HepG2 (cell line): ENCODE measurements around the gene MACROD2. TPM values are rescaled to one million over a fixed set of nuclear protein-coding genes. Genes with fewer than 3 reads are reported as not detected.

ENCODE experiments used
- ATAC-seq: fragments of 200-7000 bp; cut with Tn5 transposase; 3 replicates; pipeline ENCODE4 v1.9.1; 2020; ENCODE audit warnings: mild to moderate bottlenecking, moderate library complexity
- BruUV-seq: library from RNA; stranded (reverse); fragments of 400-500 nt; replicated peaks from 2 replicates; lab custom pipeline; 2021; lab: Mats Ljungman, UMichigan
- CTCF ChIA-PET: fragments of 300-600 bp; formaldehyde crosslinking; extraction: SDS; loops from one replicate; lab custom pipeline; 2021; ENCODE audit warnings: low total read pairs, inconsistent platforms, low intra/inter-chr PET ratio; lab: Yijun Ruan, JAX
- POLR2A ChIA-PET: fragments of 350-600 bp; sonication (Branson Sonifier 250); formaldehyde crosslinking; loops from one replicate; lab custom pipeline; 2020; ENCODE audit warnings: antibody characterized with exemption, inconsistent platforms; lab: Yijun Ruan, JAX
- DNase-seq: peaks from one replicate; pipeline ENCODE4 v3.0.0-alpha.2; 2015; ENCODE audit warnings: low spot score
- FAIRE-seq: peaks from 3 replicates; lab custom pipeline; 2011; peaks lifted over from hg19 to GRCh38; lab: Jason Lieb, UNC
- H2AFZ ChIP-seq: one replicate; pipeline ENCODE4 v1.6.1; 2011; ENCODE audit warnings: low read length, inconsistent platforms
- H3K27ac ChIP-seq: fragments of 300-600 bp; 3 replicates; pipeline ENCODE4 v1.8.0; 2011; ENCODE audit warnings: mixed run types, mild to moderate bottlenecking, mixed read lengths, low read length, inconsistent platforms; ENCODE audit not compliant: insufficient read depth; ENCODE audit errors: extremely low read length
- H3K27me3 ChIP-seq, 2 experiments: fragments of 200-600 bp in 1 of 2; 2 replicates in 1 of 2; 3 replicates in 1 of 2; pipeline versions ENCODE4 v1.6.0 to v1.8.0; 2011; ENCODE audit warnings: low read length in 2 of 2, mild to moderate bottlenecking in 2 of 2, moderate library complexity in 2 of 2, inconsistent platforms in 1 of 2; ENCODE audit not compliant: insufficient read depth in 2 of 2, control insufficient read depth in 1 of 2
- H3K36me3 ChIP-seq, 2 experiments: fragments of 200-600 bp in 1 of 2; replicated peaks in 1 of 2; 2 replicates in 1 of 2; 3 replicates in 1 of 2; pipeline versions ENCODE4 v1.5.1 to v1.8.0; 2011; ENCODE audit warnings: low read length in 2 of 2, inconsistent platforms in 1 of 2; ENCODE audit not compliant: insufficient read depth in 2 of 2, control insufficient read depth in 1 of 2
- H3K4me1 ChIP-seq: 2 replicates; pipeline ENCODE4 v1.5.1; 2012; ENCODE audit warnings: low read length, inconsistent platforms; ENCODE audit not compliant: insufficient read depth
- H3K4me2 ChIP-seq: 2 replicates; pipeline ENCODE4 v1.6.0; 2011; ENCODE audit warnings: low read depth, low read length, inconsistent platforms
- H3K4me3 ChIP-seq, 3 experiments: fragments of 200-600 bp in 1 of 3; sonication (generic), shearing (Covaris generic) in 1 of 3; replicated peaks in 1 of 3; 2 replicates each; pipeline ENCODE4 v1.5.1; 2011 to 2016; ENCODE audit warnings: low read length in 3 of 3, inconsistent platforms in 2 of 3, low read depth in 2 of 3, mild to moderate bottlenecking in 2 of 3, control low read depth in 1 of 3, mixed read lengths in 1 of 3; ENCODE audit not compliant: insufficient read depth in 1 of 3
- H3K79me2 ChIP-seq: one replicate; pipeline ENCODE4 v1.6.1; 2011; ENCODE audit warnings: low read length, inconsistent platforms; ENCODE audit not compliant: insufficient read depth
- H3K9ac ChIP-seq: 2 replicates; pipeline ENCODE4 v1.6.0; 2011; ENCODE audit warnings: mild to moderate bottlenecking, low read depth, low read length, inconsistent platforms; ENCODE audit not compliant: insufficient read depth
- H3K9me3 ChIP-seq: 2 replicates; pipeline ENCODE4 v1.5.1; 2012; ENCODE audit warnings: mild to moderate bottlenecking, low read length
- H4K20me1 ChIP-seq: 2 replicates; pipeline ENCODE4 v1.6.0; 2011; ENCODE audit warnings: inconsistent platforms, mild to moderate bottlenecking, low read length, moderate library complexity; ENCODE audit not compliant: insufficient read depth
- ADNP ChIP-seq: sonication (generic); formaldehyde crosslinking; IDR thresholded peaks from 2 replicates; pipeline ENCODE4 v1.4.0; 2020; ENCODE audit warnings: missing genetic modification reagents
- GLMP ChIP-seq: sonication (generic); formaldehyde crosslinking; IDR thresholded peaks from 2 replicates; pipeline ENCODE4 v1.9.0; 2021; ENCODE audit warnings: missing genetic modification reagents, mild to moderate bottlenecking, borderline replicate concordance
- GTF3A ChIP-seq: sonication (generic); formaldehyde crosslinking; conservative IDR thresholded peaks from 2 replicates; pipeline ENCODE4 v1.4.0; 2020; ENCODE audit warnings: mild to moderate bottlenecking, missing genetic modification reagents
- KLF15 ChIP-seq: sonication (generic); formaldehyde crosslinking; IDR thresholded peaks from 2 replicates; pipeline ENCODE4 v1.8.1; 2023; ENCODE audit warnings: borderline replicate concordance, mild to moderate bottlenecking, inconsistent platforms, missing genetic modification reagents, mixed read lengths
- MAFF ChIP-seq: IDR thresholded peaks from 2 replicates; pipeline ENCODE4 v1.6.1; 2011; ENCODE audit warnings: low read depth, low read length, improper control_type of control experiment
- MAFK ChIP-seq, 2 experiments: IDR thresholded peaks in 1 of 2; conservative IDR thresholded peaks in 1 of 2; 2 replicates each; pipeline ENCODE4 v1.6.1; 2011; ENCODE audit warnings: improper control_type of control experiment in 2 of 2, low read length in 2 of 2
- MBNL3 ChIP-seq: fragments of 250-450 bp; sonication (Bioruptor Pico); conservative IDR thresholded peaks from 2 replicates; pipeline ENCODE4 v1.8.0; 2022; ENCODE audit warnings: mild to moderate bottlenecking, inconsistent platforms
- XRCC5 ChIP-seq: fragments of 200-400 bp; formaldehyde crosslinking; optimal IDR thresholded peaks from 2 replicates; pipeline ENCODE3; 2017; ENCODE audit warnings: mild to moderate bottlenecking, low read length
- ZBTB8A ChIP-seq: sonication (generic); formaldehyde crosslinking; IDR thresholded peaks from 2 replicates; pipeline ENCODE4 v1.4.0; 2020; ENCODE audit warnings: mild to moderate bottlenecking, low read depth, missing genetic modification reagents, borderline replicate concordance
- ZNF256 ChIP-seq: sonication (generic); formaldehyde crosslinking; conservative IDR thresholded peaks from 2 replicates; pipeline ENCODE4 v1.4.0; 2020; ENCODE audit warnings: missing genetic modification reagents
- ZNF430 ChIP-seq: sonication (generic); formaldehyde crosslinking; IDR thresholded peaks from 2 replicates; pipeline ENCODE4 v1.9.0; 2021; ENCODE audit warnings: mild to moderate bottlenecking, missing genetic modification reagents
- ZNF558 ChIP-seq: sonication (generic); formaldehyde crosslinking; IDR thresholded peaks from 2 replicates; pipeline ENCODE4 v1.9.0; 2022; ENCODE audit warnings: mild to moderate bottlenecking, missing genetic modification reagents, borderline replicate concordance
- ZNF883 ChIP-seq: sonication (generic); formaldehyde crosslinking; IDR thresholded peaks from 2 replicates; pipeline ENCODE4 v1.5.1; 2020; ENCODE audit warnings: mild to moderate bottlenecking, missing genetic modification reagents; ENCODE audit errors: not compliant biosample characterization
- WGBS: methylation state at CpG from one replicate; pipeline ENCODE4 v1.1.6; 2017; ENCODE audit warnings: low lambda C conversion rate; 5-methylcytosine and 5-hydroxymethylcytosine counted together
- in situ Hi-C: cut with HindIII; loops from 2 replicates; pipeline ENCODE4 v1.10.0; 2017; ENCODE audit warnings: low pct_unique_long_range_greater_than_20kb; ENCODE audit not compliant: extremely low pct_ligation_motif_present
- intact Hi-C: fragments of 100-400 bp; cut with micrococcal nuclease; formaldehyde crosslinking; loops from one replicate; pipeline ENCODE4 v1.10.0; 2022; ENCODE audit not compliant: unreplicated experiment
- polyA plus RNA-seq, 8 experiments: library from polyadenylated mRNA; depleted of rRNA in 3 of 8; stranded (reverse) in 7 of 8; unstranded in 1 of 8; fragments of >200 nt; fragmentation: Illumina TruSeq in 4 of 8; extraction: Trizol in 4 of 8; gene quantifications; 2 replicates each; pipeline versions ENCODE4 v1.2.1 to v1.2.3, GENCODE V29; 2011 to 2016; ENCODE audit warnings: low read depth in 4 of 8, missing spikeins in 1 of 8, mixed read lengths in 1 of 8; ENCODE audit not compliant: insufficient read depth in 1 of 8
- total RNA-seq, 5 experiments: library from RNA; depleted of rRNA; stranded (reverse); fragments of >200 nt; fragmentation: Illumina TruSeq; extraction: Trizol; gene quantifications; 2 replicates each; pipeline ENCODE4 v1.2.3, GENCODE V29; 2016; ENCODE audit warnings: low read depth in 1 of 5
- TF ChIP-seq, protein P1 (sequence below): fragments of 450-650 bp; IDR thresholded peaks from 2 replicates; pipeline ENCODE4 v1.6.1; 2016
- TF ChIP-seq, protein P2 (sequence below): sonication (generic); formaldehyde crosslinking; IDR thresholded peaks from 2 replicates; pipeline ENCODE4 v1.4.0; 2020; ENCODE audit warnings: missing genetic modification reagents, borderline replicate concordance

Gene MACROD2
- total and polyA plus RNA-seq, 2 of the 13 experiments (the other 11 are each of a cell fraction or from before 2014, with no cell fraction given): 0.13 to 0.51 TPM

DNA sequence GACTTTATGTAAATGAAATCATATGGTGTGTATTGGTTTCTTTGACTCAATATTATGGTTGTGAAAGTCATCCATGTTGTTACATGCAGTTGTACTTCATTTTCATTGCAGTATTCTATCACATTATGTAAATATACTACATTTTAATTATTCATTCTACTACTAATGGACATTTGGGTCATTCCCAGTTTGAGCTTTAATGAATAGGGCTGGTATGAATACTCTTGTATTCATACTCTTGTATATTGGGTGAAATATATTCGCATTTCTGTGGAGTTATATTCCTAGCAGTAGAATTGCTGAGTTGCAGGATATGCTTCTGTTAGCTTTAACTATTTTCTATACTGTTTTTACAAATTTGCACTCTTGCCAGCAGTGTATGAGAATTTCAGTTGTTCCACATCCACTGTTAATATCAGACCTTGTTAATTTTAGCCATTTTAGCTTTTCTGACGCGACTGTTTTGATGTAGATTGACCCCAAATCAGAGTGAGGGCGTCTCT, 1633.6 kb downstream of the MACROD2 start:
- BruUV-seq: no TSS peak
- intact Hi-C loops: no loop called here
- DNase-seq (no peak), ATAC-seq (no peak), FAIRE-seq (no peak)
- no peak overlapping the region for H3K27ac ChIP-seq
- no peaks in the 10 kb centered on the region for H3K27me3 ChIP-seq
- TF ChIP-seq MAFK (conservative IDR thresholded peaks at IDR 0.05 in 1 of 2, IDR thresholded peaks at IDR 0.05 in 1 of 2; ENCODE audit: low read length in 2 of 2) (peak; percentile 58 to 71; a peak in 3 of 4 replicates), ADNP (CRISPR knock-in tag) (no peak), MAFF (peak; percentile 38; the same call in 1 of the 2 replicates)
- in situ Hi-C loops: no loop called here
- no peaks in the 10 kb centered on the region for H3K79me2 ChIP-seq
- no peak overlapping the region for H3K4me3 ChIP-seq
- H3K36me3 ChIP-seq: no peaks in the 10 kb centered on the region
- H3K4me1 ChIP-seq: no peaks in the 10 kb centered on the region
- H2AFZ ChIP-seq: no peak overlapping the region
- H4K20me1 ChIP-seq: no peaks in the 10 kb centered on the region
- peaks cover 58% of the 10 kb centered on the region for H3K9me3 ChIP-seq
- POLR2A ChIA-PET: no interaction called here
- 16% methylated on average over 4 of the region's 4 CpGs for WGBS
- CTCF ChIA-PET: no interaction called here
- H3K9ac ChIP-seq: no peak overlapping the region
- H3K4me2 ChIP-seq: no peak overlapping the region

GRCh38 chr20:15630360-15630759, 1635.0 kb downstream of the MACROD2 start:
- H3K9ac ChIP-seq: no peak overlapping the region
- ChIA-PET CTCF (no interaction called here), POLR2A (no interaction called here)
- ATAC-seq (no peak), FAIRE-seq (no peak), DNase-seq (no peak)
- H3K4me3 ChIP-seq: no peak overlapping the region
- H3K27me3 ChIP-seq: no peaks in the 10 kb centered on the region
- no peak overlapping the region for H3K4me2 ChIP-seq
- intact Hi-C loops: no loop called here
- no peaks in the 10 kb centered on the region for H4K20me1 ChIP-seq
- H2AFZ ChIP-seq: no peak overlapping the region
- peaks cover 57% of the 10 kb centered on the region for H3K9me3 ChIP-seq
- no peaks in the 10 kb centered on the region for H3K36me3 ChIP-seq
- no peaks in the 10 kb centered on the region for H3K79me2 ChIP-seq
- WGBS: 0% methylated on average over 4 of the region's 4 CpGs
- in situ Hi-C loops: no loop called here
- no peak overlapping the region for H3K27ac ChIP-seq
- no TSS peak for BruUV-seq
- H3K4me1 ChIP-seq: no peaks in the 10 kb centered on the region
- TF ChIP-seq GLMP (CRISPR knock-in tag) (no peak), ZBTB8A (CRISPR knock-in tag) (no peak), ZNF558 (CRISPR knock-in tag) (no peak), MBNL3 (CRISPR knock-in tag) (no peak), ZNF883 (CRISPR knock-in tag) (no peak), KLF15 (CRISPR knock-in tag) (no peak), XRCC5 (no peak), ZNF256 (CRISPR knock-in tag) (no peak), ZNF430 (no peak), GTF3A (CRISPR knock-in tag) (no peak)
- TF ChIP-seq, protein P1, sequence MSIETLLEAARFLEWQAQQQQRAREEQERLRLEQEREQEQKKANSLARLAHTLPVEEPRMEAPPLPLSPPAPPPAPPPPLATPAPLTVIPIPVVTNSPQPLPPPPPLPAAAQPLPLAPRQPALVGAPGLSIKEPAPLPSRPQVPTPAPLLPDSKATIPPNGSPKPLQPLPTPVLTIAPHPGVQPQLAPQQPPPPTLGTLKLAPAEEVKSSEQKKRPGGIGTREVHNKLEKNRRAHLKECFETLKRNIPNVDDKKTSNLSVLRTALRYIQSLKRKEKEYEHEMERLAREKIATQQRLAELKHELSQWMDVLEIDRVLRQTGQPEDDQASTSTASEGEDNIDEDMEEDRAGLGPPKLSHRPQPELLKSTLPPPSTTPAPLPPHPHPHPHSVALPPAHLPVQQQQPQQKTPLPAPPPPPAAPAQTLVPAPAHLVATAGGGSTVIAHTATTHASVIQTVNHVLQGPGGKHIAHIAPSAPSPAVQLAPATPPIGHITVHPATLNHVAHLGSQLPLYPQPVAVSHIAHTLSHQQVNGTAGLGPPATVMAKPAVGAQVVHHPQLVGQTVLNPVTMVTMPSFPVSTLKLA: no peak
- TF ChIP-seq, protein P2, sequence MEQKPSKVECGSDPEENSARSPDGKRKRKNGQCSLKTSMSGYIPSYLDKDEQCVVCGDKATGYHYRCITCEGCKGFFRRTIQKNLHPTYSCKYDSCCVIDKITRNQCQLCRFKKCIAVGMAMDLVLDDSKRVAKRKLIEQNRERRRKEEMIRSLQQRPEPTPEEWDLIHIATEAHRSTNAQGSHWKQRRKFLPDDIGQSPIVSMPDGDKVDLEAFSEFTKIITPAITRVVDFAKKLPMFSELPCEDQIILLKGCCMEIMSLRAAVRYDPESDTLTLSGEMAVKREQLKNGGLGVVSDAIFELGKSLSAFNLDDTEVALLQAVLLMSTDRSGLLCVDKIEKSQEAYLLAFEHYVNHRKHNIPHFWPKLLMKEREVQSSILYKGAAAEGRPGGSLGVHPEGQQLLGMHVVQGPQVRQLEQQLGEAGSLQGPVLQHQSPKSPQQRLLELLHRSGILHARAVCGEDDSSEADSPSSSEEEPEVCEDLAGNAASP: no peak
